Breast epithelium (tissue), 3 donors: Measurements from ENCODE around the gene PLEK2.

Experiments used
- POLR2A ChIP-seq: fragments of 450-650 bp; IDR thresholded peaks from one replicate; pipeline ENCODE4 v1.6.1; 2016; ENCODE audit warnings: antibody characterized with exemption, mild to moderate bottlenecking, moderate library complexity
- POLR2AphosphoS5 ChIP-seq, 3 donors: sonication (generic); formaldehyde crosslinking; IDR thresholded peaks; one replicate each; pipeline ENCODE4 v1.6.1; 2017; ENCODE audit warnings: antibody characterized with exemption in 3 of 3
- TF ChIP-seq, protein P1 (sequence below), 3 donors: fragments of 450-650 bp; IDR thresholded peaks; one replicate each; pipeline ENCODE4 v1.5.1; 2016 to 2017; ENCODE audit warnings: antibody characterized with exemption in 3 of 3, mild to moderate bottlenecking in 3 of 3, moderate library complexity in 3 of 3

DNA sequence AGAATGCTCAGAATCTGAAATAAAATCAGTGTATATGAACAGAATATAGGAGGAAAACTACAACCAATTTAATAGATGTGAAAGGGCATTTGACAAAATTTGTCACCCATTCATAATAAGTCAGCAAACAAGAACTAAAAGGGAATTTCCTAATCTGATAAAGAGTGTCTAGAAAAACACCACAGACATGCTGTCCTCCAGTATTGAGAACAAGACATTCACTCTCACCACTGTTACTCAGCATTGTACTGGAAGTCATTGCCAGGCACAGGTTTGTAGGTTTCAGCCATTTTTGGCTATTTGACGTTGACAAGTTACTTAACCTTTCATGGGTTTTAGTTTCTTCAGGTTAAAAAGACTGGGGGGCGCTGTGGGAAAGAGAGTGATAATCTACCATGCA, 38.6 kb downstream of the PLEK2 start:
- no peak for TF ChIP-seq POLR2AphosphoS5 (IDR thresholded peaks at IDR 0.05)
- TF ChIP-seq, protein P1, sequence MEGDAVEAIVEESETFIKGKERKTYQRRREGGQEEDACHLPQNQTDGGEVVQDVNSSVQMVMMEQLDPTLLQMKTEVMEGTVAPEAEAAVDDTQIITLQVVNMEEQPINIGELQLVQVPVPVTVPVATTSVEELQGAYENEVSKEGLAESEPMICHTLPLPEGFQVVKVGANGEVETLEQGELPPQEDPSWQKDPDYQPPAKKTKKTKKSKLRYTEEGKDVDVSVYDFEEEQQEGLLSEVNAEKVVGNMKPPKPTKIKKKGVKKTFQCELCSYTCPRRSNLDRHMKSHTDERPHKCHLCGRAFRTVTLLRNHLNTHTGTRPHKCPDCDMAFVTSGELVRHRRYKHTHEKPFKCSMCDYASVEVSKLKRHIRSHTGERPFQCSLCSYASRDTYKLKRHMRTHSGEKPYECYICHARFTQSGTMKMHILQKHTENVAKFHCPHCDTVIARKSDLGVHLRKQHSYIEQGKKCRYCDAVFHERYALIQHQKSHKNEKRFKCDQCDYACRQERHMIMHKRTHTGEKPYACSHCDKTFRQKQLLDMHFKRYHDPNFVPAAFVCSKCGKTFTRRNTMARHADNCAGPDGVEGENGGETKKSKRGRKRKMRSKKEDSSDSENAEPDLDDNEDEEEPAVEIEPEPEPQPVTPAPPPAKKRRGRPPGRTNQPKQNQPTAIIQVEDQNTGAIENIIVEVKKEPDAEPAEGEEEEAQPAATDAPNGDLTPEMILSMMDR (IDR thresholded peaks at IDR 0.05), result no peak
- no peak for TF ChIP-seq POLR2A
